Kidney tubule cell (primary cell): ENCODE results near the gene BMPR1A.
"Not testable (repeated sequence)": the region's sequence is repeated elsewhere in the genome, so short reads cannot be mapped to it uniquely, and the experiment has no call there.

Source experiments
- DNase-seq: peaks from one replicate; pipeline ENCODE4 v3.0.0-alpha.2; 2018; ENCODE audit warnings: low spot score

BMPR1A gene

DNA sequence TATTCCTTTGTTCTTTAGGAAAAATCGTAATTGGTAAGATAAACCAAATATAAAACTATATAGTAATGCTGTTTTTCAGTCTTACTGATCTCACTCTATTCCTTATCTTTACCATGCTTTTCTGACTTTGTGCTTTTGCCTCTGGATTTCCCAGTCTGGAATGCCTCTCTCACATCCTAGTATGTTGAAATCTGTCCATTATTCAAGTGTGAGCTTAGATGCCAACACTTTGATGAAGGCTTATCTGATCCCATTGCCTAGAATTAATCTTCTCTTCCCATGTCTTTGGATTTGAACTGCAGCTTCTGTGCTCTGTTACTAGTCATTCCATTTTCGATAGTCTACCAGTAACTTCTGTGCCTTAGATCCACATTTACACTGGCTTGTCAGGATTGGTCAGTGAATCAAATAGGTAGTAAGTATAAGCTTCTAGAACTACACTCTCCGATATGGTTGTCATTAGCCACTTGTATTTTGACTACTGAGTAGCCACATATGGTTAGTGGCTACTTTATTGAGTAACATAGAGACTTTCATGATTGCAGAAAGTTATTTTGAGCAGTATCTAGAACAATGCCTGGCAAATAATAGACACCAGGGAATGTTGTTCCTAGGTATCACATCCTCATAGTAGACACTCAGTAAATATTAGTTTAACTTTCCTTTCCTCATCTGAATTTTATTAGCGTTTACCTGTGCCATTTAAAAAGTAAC lies 92.9 kb downstream of the BMPR1A start:
- no peak for DNase-seq

DNA sequence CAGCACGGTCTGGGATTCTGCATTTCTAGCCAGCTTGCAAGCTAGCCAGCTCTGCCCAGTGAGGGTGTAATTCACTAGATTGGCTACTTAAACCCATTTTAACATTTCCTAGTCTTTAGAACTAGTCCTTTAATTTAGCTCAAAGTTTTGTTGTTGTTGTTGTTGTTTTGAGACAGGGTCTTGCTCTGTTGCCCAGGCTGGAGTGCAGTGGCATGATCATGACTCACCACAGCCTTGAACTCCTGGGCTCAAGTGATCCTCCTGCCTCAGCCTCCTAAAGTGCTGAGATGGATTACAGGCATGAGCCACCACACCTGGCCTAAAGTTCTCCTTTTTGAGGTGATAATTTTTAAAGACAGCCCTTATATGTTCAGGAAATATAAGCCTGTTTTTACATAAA lies 94.1 kb downstream of the BMPR1A start:
- no peak for DNase-seq

DNA sequence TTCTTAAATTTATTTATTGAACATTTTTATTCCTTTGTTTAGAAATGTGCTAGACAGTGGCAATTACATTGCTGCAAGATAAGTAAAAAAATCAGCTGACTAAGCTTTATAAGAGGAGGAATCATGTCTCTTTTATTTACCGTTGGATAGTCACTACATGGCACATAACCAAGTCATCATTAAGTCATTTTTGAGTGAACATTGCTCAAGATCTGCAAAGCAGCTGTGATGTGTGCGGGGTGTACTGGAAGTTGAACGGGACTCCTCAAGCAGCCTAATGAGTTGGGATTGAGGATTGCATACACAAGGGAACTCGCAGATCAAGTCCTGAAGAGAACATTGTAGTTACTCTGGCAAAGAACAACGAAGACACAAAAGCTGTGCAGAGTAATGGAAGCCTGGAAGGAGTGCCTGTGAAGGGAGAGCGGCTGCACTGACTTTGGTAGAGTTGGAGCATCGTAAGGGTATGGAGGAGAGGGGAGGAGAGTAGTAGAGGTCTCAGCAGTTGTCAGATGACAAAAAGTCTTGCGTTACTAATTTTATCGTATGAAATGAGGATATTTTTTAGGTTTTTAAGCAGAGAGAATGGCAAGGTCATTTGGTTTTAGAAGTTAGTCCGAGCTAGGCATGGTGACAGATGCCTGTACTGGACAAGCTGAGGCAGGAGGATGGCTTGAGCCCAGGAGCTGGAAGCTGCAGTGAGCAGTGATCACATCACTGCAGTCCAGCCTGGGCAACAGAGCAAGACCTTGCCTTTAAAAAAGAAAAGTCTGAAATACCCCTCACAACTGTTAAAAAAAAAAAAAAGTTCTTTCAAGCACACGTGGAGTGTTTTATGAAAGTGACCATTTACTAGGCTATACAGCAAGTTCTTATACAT lies 95.1 kb downstream of the BMPR1A start:
- DNase-seq, result no peak

DNA sequence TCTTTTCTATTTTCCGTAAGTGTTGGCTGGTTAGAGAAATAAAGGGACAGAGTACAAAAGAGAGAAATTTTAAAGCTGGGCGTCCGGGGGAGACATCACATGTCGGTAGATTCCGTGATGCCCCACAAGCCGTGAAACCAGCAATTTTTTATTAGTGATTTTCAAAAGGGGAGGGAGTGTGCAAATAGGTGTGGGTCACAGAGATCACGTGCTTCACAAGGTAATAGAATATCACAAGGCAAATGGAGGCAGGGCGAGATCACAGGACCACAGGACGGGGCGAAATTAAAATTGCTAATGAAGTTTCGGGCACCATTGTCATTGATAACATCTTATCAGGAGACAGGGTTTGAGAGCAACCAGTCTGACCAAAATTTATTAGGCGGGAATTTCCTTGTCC lies 97.2 kb downstream of the BMPR1A start:
- not testable (repeated sequence) for DNase-seq

DNA sequence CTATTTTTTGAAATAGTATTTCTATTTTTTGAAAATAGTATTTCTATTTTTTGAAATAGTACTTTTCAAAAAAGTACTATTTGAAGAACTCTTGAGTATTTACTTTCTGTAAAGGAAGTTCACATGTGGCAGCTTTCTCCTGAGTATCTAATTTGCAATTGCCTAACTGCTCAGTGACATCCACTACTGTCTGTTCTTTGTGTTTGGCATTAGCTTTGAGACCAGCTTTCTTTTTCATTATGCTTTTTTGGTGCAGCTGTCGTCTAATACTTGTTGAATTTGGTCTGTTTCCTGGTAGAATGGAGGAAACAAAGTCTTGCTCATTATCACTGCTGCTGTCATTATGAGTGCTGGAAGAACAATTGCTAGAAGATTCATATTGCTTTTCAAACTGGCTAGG lies 99.1 kb downstream of the BMPR1A start:
- DNase-seq, result no peak

DNA sequence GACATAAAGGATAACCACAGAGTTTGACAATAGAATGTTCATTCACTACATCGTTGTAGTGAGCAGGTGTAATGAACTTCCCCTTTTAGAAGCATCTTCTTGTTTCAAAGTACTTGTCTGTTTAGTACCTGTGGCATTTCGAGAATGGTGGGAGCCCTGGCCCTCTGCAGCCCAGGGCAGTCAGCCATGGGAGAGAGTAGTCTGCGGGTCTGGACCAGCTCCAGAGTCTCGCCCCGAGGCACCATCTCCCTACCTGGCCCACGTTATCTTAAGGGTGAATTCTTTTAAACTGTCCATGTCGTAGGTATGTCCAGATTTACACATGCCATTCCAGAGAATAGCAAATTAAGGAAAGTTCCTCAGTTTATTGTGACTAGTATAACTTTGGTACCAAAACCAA lies 99.7 kb downstream of the BMPR1A start:
- no peak for DNase-seq

DNA sequence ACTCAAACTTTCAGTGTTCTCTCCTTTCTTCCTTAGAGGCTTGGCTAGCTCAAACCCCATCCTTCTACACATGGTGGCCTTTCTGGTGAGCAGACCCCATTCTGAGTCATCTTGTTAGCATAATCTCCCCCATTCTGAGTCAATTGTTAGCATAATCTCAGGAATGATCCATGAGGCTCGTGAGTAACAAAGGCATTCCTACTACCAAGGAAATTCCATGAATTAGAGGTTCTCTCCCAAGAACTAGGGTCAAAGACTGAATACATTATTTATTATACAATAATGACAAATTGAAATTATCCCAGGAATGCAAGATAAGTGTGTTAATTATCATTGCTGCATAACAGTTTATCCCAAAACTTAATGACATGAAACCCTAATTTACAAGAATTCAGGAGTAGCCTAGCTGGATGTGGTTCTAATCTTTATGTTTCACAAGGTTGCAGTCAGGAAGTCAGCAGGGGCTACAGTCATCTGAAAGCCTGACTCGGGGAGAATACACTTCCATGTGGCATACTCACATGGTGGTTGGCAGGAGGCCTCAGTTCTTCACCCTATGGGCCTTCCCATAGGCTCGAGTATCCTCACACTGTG lies 100.8 kb downstream of the BMPR1A start:
- DNase-seq, result peak; percentile 53

DNA sequence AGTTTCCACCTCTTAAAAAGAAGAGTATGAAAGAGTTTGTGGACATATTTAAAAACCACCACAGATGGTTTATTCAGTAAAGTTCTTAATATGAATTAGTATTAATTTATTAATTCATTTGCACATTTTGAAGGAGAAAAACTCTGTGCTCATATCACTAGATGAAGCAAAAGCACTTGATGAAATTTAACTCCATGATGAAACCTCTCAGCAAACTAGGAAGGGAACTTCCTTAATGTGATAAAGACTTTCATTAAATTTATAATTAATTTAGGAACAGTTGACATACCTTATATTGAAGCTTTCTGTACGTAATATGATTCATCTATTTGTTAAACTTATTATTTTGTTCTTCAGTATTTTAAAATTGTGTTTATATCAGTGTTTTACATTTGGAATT lies 101.6 kb downstream of the BMPR1A start:
- DNase-seq, result no peak

DNA sequence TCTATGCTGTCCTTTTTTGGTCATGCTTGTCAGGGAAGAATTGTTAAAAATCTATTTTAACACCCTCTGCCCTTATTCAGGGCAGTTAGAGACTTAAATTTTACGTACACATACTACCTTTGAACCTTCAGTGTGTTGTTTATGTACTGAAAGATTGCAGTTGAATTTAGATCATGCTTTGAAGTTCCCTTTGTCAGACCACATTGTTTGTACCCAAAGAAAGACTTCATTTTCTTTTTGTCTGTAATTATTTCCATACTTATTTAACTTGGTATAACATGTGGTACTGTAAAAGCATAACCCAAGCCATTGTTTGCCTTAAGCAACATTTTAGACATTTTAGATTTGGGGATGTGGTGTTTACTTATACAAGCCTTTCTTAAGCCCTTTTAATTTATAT lies 104.9 kb downstream of the BMPR1A start:
- DNase-seq, result no peak

DNA sequence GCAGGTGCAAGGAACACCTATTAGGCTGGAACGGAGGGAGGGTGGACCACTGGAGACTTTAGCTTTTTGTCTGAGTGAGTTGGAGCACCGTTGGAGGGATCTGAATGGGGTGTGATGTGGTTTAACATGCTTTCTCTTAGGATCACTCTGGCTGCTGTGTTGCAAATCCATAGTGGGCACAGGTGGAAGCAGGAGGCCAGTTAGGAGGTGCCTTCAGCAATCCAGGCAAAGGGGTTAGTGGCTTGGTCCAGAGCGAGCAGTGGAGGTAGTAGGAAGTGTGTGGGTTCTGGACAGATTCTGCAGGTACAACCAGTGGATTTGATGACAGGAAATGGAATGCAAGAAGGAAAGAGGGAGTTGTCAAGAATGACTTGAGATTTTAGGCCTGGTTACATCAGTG lies 106.0 kb downstream of the BMPR1A start:
- no peak for DNase-seq

DNA sequence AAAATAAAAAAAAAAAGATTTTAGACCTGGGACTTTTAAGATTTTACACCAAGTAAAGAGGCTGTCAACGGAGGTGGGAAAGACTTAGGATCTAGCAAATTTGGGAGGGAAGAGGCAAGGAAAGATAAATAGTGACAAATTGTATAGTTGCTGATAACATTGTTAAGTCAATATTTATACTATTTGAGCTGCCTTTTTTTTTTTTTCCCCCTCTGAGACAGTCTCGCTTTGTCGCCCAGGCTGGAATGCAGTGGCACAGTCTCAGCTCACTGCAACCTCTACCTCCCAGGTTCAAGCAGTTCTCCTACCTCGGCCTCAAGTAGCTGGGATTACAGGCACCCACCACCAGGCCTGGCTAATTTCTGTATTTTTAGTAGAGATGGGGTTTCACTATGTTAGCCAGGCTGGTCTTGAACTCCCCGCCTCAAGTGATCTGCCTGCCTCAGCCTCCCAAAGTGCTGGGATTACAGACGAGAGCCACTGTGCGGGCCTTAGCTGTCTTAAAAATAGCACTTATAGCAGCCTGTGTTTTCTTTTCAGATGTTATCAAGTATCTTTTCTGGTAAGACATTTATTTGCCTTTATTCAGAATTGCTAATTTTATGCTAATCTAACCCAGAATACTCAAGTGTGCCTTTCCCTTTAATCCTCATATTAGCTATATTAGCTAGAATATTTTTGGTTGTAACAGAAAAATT lies 106.5 kb downstream of the BMPR1A start:
- DNase-seq, result peak; percentile 11

DNA sequence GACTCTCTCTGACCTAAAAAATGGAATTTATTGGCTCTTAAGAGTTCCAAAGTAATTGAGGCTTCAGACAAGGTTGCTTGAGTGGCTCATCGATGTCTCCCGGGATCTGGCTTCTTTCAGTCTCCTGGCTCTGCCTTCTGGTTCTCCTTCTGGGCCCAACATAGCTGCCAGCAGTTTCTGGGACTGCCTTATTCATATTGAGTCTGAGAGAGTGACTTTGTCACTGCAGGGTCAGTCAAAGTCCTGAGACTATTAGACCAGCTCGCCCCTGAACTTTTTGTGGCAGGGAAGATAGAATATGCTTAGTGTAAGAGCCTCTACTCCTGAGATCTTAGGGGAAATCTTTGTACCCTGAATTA lies 107.0 kb downstream of the BMPR1A start:
- no peak for DNase-seq

DNA sequence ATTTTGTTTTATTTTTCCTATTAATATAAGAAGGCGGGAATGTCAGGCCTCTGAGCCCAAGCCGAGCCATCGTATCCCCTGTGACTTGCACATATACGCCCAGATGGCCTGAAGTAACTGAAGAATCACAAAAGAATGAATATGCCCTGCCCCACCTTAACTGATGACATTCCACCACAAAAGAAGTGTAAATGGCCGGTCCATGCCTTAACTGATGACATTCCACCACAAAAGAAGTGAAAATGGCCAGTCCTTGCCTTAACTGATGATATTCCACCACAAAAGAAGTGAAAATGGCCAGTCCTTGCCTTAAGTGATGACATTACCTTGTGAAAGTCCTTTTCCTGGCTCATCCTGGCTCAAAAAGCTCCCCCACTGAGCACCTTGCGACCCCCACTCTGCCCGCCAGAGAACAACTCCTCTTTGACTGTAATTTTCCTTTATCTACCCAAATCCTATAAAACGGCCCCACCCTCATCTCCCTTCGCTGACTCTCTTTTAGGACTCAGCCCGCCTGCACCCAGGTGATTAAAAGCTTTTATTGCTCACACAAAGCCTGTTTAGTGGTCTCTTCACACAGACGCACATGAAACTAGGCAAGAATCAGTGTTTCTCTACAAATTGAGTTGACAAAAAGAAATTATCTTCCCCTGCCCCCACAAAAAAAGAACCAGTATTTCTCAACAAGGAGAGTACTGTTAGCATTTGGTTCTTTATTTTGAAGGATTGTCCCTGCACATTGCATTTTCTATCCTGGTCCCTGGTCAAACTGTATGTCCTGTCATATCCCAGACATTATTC lies 108.8 kb downstream of the BMPR1A start:
- not testable (repeated sequence) for DNase-seq

DNA sequence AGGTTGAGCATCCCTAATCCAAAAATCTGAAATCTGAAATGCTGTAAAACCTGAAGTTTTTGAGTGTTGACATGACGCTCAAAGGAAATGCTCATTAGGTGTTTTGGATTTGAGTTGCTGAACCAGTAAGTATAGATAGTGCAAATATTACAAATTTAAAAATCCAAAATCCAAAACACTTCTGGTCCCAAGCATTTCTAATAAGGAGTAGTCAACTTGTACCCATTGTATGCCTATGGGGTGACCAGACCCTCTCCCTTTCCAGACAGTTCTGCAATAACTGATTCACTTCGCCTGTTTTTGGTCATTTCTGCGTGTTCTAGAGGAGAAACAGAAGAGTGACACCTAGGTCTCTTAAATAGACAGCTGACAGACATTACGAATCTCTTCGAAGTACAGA lies 110.7 kb downstream of the BMPR1A start:
- DNase-seq, result no peak

DNA sequence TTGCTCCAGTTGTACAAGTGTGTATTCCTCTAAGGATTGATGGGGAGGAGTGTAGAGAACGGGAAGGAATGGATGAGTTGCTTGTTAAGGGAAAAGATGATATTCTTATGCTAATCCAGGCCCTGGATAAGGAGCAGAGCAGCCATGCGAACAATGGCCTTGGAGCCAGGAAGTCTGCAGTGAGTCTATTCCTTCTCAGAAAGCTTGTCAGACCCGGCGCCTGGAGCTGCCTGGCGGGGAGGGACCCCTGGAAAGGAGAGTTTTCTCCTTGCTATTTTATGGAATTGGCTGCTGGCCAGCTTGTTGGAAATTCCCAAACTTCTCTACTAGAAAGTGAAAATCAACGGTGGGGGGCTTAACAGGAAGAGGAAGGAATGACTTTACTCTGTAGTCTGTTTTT lies 111.9 kb downstream of the BMPR1A start:
- DNase-seq, result peak; percentile 87

DNA sequence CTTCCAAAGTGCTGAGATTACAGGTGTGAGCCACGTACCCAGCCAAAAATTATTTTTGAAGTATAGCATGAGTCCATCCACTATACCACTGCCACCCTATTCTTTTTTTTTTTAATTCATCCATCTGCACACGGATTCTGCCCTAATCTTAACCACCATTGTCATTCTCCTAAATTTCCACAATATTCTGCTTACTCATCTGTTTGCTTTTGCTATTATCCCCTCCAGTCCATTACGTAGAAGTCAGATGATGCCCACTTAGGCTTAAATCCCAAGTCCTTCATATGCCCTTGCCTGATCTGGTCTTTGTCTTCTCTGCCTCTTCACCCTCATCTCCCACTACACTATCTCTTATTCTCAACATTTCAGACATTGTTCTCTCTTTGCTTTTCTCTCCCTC lies 114.3 kb downstream of the BMPR1A start:
- DNase-seq, result no peak

DNA sequence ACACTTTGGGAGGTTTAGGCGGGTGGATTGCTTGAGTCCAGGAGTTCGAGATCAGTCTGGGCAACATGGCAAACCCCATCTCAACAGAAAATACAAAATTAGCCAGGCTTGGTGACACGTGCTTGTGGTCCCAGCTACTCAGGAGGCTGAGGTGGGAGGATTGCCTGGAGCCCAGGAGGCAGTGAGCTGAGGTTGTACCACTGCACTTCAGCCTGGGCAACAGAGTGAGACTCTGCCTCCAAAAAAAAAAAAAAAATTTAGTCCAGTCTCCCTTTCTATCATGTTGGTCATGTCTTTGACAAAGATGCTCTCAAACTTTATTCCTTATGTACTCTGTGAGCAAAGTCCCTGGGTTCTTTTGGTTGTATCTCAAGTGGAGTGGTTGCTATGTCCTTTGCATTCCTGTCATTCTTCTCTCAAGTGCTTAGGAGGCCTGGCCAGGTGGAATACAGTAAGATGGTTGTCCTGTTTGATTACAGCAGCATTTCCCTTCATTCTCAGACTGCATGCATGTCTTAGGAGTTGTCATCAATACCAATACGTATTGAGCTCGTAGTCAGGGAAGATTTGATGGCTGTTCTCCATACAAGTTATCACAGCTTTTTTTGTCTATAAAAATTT lies 115.3 kb downstream of the BMPR1A start:
- peak; percentile 61 for DNase-seq

DNA sequence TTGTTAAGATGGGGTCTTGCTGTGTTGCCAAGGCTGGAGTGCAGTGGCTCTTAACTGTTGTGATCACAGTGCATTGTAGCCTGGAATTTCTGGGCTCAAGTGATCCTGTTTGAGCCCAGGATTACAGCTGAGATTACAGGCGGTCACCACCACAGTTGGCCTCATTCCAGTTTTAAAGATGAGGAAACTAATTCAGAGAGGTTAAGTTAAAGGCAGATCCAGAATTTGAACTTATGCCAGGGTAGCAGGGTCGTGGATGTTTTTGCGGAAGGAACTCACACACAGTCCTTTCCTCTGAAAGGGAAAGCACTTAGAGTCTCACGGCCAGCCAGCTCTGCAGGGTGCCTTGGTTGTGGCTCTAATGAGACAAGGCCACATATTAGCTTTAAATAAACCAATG lies 116.3 kb downstream of the BMPR1A start:
- DNase-seq, result no peak

DNA sequence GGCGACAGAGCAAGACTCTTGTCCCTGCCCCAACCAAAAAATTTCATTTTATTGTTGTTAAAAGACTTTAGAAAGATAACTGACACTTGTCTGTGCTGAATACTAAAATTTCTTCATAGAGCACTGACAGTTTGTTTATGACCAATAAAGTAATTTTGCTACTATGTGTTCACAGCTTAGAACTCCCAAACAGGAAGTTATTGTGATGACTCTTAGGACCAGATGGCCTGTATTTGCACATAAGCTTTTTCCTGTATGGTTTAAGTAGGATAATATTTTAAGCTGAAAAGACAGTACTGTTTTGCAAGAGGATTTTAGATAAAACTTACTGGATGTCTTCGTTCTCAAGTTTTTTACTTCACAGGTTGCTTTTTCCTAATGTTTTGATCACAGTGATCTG lies 120.3 kb downstream of the BMPR1A start:
- no peak for DNase-seq

DNA sequence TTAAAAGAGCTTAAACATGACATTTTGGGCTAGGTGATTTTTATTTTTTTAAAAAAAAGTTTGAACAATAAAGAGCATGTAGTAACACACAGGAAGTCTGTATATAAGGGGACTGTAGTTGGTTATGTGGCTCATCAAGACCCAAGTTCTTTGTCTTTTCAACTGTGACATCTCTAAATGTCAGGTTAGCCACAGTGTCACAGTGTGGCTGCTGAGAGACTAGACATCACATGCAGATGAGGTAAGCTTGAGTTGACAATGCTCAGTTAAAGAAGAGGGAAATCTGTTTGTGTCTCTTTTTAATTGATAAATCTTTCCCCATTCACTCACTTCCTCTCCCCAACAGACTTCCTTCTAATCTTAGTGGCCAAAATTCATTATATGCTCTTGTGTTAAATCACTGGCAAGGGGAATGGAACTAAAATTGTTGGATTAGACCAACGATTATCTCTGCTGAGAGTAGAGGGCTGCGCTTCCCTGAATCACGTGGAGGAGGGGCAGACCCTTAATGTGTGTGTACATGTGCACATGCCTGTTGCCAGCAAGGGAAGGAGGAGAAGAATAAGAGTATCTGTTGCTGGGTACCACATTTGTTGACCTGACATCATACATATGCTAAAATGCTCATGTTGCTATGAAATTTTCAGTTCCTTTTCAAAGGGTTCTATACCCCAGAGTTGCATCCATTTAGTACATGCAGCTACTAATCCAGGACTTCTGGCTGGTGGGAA lies 122.7 kb downstream of the BMPR1A start:
- peak; percentile 50 for DNase-seq

DNA sequence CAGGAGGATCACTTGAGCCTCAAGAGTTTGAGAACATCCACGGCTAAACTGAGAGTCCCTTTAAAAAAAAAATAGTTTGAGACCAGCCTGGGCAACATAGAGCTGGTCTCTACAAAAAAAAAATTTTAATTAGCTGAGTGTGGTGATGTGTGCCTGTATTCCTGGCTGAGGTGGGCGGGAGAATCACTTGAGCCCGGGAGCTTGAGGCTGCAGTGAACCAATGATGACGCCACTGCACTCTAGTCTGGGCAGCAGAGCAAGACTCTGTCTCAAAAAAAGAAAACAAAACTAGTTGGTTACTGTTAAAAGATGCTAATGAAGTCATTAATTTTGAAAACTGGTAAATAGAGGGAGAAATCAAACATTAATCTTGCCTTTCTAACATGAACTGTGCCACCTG lies 124.6 kb downstream of the BMPR1A start:
- no peak for DNase-seq
